K562 (cell line): ENCODE data around the gene ITPA. TPM values are rescaled to one million over a fixed set of nuclear protein-coding genes. Genes with fewer than 3 reads are reported as not detected.

Experiments
- ELK1 ChIP-seq: sonication (generic); formaldehyde crosslinking; IDR thresholded peaks from 2 replicates; pipeline ENCODE4 v1.8.1; 2022; ENCODE audit warnings: missing genetic modification reagents
- GTF2A2 ChIP-seq: IDR thresholded peaks from 2 replicates; pipeline ENCODE4 v1.6.1; 2016; ENCODE audit warnings: mild to moderate bottlenecking, missing genetic modification characterization, missing compliant biosample characterization
- HNRNPH1 ChIP-seq: fragments of 200-400 bp; formaldehyde crosslinking; optimal IDR thresholded peaks from 2 replicates; pipeline ENCODE3; 2017; ENCODE audit warnings: low read depth, mild to moderate bottlenecking, low read length, moderate library complexity
- MITF ChIP-seq: IDR thresholded peaks from 2 replicates; pipeline ENCODE4 v1.6.1; 2014; ENCODE audit warnings: antibody characterized with exemption
- PPARD ChIP-seq: fragments of 250-450 bp; sonication (Bioruptor Pico); IDR thresholded peaks from 2 replicates; pipeline ENCODE4 v1.8.0; 2022; ENCODE audit warnings: inconsistent platforms, mild to moderate bottlenecking, moderate library complexity
- PRPF4 ChIP-seq: fragments of 200-400 bp; formaldehyde crosslinking; IDR thresholded peaks from one replicate; pipeline ENCODE4 v1.6.1; 2017; ENCODE audit warnings: low read length, low read depth, mild to moderate bottlenecking; ENCODE audit not compliant: insufficient read depth, poor library complexity, severe bottlenecking
- RB1 ChIP-seq: fragments of 450-650 bp; IDR thresholded peaks from 2 replicates; pipeline ENCODE4 v1.6.1; 2017; ENCODE audit warnings: low read depth, mild to moderate bottlenecking
- STAG1 ChIP-seq: sonication (generic); formaldehyde crosslinking; IDR thresholded peaks from 2 replicates; pipeline ENCODE4 v1.5.0; 2020; ENCODE audit warnings: missing genetic modification reagents, borderline replicate concordance
- ZNF609 ChIP-seq: sonication (generic); formaldehyde crosslinking; IDR thresholded peaks from 2 replicates; pipeline ENCODE4 v1.8.1; 2023; ENCODE audit warnings: missing genetic modification reagents, mild to moderate bottlenecking, borderline replicate concordance
- polyA plus RNA-seq, 8 experiments: library from polyadenylated mRNA; depleted of rRNA in 4 of 8; stranded (reverse) in 5 of 8; unstranded in 3 of 8; fragments of >200 nt; fragmentation: Nextera tagmentation in 2 of 8; fragmentation: Illumina TruSeq in 1 of 8; extraction: Ambion mirVana in 2 of 8; extraction: Trizol in 1 of 8; gene quantifications; 2 replicates each; pipeline versions ENCODE4 v1.2.1 to v1.2.3, GENCODE V29; 2011 to 2014; ENCODE audit warnings: inconsistent platforms in 1 of 8, missing spikeins in 1 of 8
- total RNA-seq, 7 experiments: library from RNA; depleted of rRNA in 6 of 7; stranded (reverse); fragments of >200 nt in 6 of 7; fragmentation: Illumina TruSeq in 2 of 7; extraction: Trizol in 2 of 7; gene quantifications; 2 replicates each; pipeline versions ENCODE4 v1.2.1 to v1.2.3, GENCODE V29; 2011 to 2021; ENCODE audit warnings: low replicate concordance in 1 of 7
- TF ChIP-seq, protein P1 (sequence below): fragments of 450-650 bp; formaldehyde crosslinking; IDR thresholded peaks from 2 replicates; pipeline ENCODE4 v1.4.0; 2020; ENCODE audit warnings: mild to moderate bottlenecking, moderate library complexity
- TF ChIP-seq, protein P2 (sequence below): conservative IDR thresholded peaks from 2 replicates; pipeline ENCODE4 v1.6.1; 2011; ENCODE audit warnings: low read depth, mild to moderate bottlenecking, low read length; ENCODE audit not compliant: control insufficient read depth

ITPA gene
- total and polyA plus RNA-seq, 9 of the 15 experiments (the other 6 are each of a cell fraction or from before 2014, with no cell fraction given): 5.0 to 79.7 (median 36.7) TPM

DNA sequence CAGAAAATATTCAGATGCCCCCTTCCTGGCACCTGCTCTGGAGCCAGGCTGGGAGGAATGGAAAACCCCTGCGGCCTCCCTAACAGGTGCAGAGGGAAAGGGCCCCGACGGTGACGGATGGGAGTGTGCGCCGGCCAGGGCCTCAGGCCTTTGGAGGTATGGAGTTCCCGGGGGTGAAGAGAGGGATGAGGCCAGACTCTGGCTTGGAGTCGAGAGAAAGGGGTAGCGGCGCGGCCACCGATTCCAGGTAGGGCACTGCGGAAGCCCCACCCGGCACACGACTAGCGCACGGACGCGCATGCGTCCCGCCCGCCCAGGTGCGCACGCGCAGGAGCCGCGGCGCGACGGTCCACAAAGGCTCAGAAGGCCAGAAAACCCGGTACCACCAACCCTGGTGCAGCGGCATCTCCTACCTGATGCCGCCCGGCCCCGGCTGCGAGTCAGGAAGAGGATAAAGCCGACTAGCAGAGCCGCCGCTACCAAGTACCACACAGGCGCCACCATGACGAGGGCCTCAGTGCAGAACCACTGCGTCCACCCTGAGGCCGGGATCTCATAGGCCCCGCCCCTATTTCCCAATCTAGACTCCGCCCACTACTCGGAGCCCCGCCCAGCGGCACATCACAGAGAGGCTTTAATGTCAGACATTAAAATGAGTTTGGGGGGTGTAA, 5.0 kb upstream of the ITPA start, which contains the start of gene DDRGK1 (continued):
- no peak for TF ChIP-seq ZNF609 (CRISPR knock-in tag)
- TF ChIP-seq GTF2A2 (tag): no peak
- no peak for TF ChIP-seq PRPF4
- no peak for TF ChIP-seq ELK1
- TF ChIP-seq PPARD (CRISPR knock-in tag): no peak
- TF ChIP-seq STAG1 (CRISPR knock-in tag): no peak
- no peak for TF ChIP-seq HNRNPH1
- no peak for TF ChIP-seq MITF
- peak; percentile 70; the same call in 1 of the 2 replicates for TF ChIP-seq RB1
- TF ChIP-seq, protein P1, sequence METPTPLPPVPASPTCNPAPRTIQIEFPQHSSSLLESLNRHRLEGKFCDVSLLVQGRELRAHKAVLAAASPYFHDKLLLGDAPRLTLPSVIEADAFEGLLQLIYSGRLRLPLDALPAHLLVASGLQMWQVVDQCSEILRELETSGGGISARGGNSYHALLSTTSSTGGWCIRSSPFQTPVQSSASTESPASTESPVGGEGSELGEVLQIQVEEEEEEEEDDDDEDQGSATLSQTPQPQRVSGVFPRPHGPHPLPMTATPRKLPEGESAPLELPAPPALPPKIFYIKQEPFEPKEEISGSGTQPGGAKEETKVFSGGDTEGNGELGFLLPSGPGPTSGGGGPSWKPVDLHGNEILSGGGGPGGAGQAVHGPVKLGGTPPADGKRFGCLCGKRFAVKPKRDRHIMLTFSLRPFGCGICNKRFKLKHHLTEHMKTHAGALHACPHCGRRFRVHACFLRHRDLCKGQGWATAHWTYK (CRISPR knock-in tag): peak; percentile 52; the same call in 1 of the 2 replicates
- TF ChIP-seq, protein P2, sequence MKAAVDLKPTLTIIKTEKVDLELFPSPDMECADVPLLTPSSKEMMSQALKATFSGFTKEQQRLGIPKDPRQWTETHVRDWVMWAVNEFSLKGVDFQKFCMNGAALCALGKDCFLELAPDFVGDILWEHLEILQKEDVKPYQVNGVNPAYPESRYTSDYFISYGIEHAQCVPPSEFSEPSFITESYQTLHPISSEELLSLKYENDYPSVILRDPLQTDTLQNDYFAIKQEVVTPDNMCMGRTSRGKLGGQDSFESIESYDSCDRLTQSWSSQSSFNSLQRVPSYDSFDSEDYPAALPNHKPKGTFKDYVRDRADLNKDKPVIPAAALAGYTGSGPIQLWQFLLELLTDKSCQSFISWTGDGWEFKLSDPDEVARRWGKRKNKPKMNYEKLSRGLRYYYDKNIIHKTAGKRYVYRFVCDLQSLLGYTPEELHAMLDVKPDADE: no peak
